Endothelial cell of umbilical vein (primary cell): ENCODE data around the gene TNIK. TPM values are rescaled to one million over a fixed set of nuclear protein-coding genes. Genes with fewer than 3 reads are reported as not detected.

Source experiments
- BruUV-seq: library from RNA; stranded (reverse); fragments of 400-500 nt; replicated peaks from 2 replicates; lab custom pipeline; 2021; lab: Mats Ljungman, UMichigan
- CTCF ChIA-PET: fragments of 300-600, 350-600 bp; sonication (Branson Sonifier 250); formaldehyde crosslinking; loops from one replicate; lab custom pipeline; 2021; ENCODE audit warnings: antibody characterized with exemption, inconsistent platforms; lab: Charles Lee
- POLR2A ChIA-PET: fragments of 300-600, 350-600 bp; sonication (Branson Sonifier 250); formaldehyde crosslinking; loops from one replicate; lab custom pipeline; 2021; ENCODE audit warnings: antibody characterized with exemption, inconsistent platforms; lab: Charles Lee
- DNase-seq: peaks from one replicate; pipeline ENCODE4 v3.0.0-alpha.2; 2011; ENCODE audit warnings: low read depth, low spot score
- FAIRE-seq: peaks from 2 replicates; lab custom pipeline; 2011; peaks lifted over from hg19 to GRCh38; lab: Jason Lieb, UNC
- H2AFZ ChIP-seq: 2 replicates; pipeline ENCODE4 v1.6.0; 2012; ENCODE audit warnings: low read depth, low read length, control low read depth, inconsistent platforms
- H3K27ac ChIP-seq: 2 replicates; pipeline ENCODE4 v1.5.1; 2011; ENCODE audit warnings: low read depth, mild to moderate bottlenecking, control low read depth, low read length, moderate library complexity; ENCODE audit not compliant: insufficient read depth
- H3K27me3 ChIP-seq, 2 experiments: 2 replicates each; pipeline versions ENCODE4 v1.6.0 to v1.6.1; 2011; ENCODE audit warnings: low read length in 2 of 2, mixed read lengths in 1 of 2; ENCODE audit not compliant: control insufficient read depth in 2 of 2, insufficient read depth in 2 of 2
- H3K36me3 ChIP-seq, 2 experiments: 2 replicates in 1 of 2; 3 replicates in 1 of 2; pipeline ENCODE4 v1.5.1; 2011; ENCODE audit warnings: low read length in 2 of 2, mild to moderate bottlenecking in 1 of 2, moderate library complexity in 1 of 2; ENCODE audit not compliant: control insufficient read depth in 2 of 2, insufficient read depth in 2 of 2; ENCODE audit errors: extremely low read depth in 1 of 2
- H3K4me1 ChIP-seq: 3 replicates; pipeline ENCODE4 v1.5.1; 2011; ENCODE audit warnings: mild to moderate bottlenecking, low read length; ENCODE audit not compliant: control insufficient read depth, insufficient read depth; ENCODE audit errors: extremely low read depth
- H3K4me2 ChIP-seq: 2 replicates; pipeline ENCODE4 v1.6.1; 2011; ENCODE audit warnings: low read length, control low read depth, mixed read lengths; ENCODE audit not compliant: insufficient read depth
- H3K4me3 ChIP-seq, 3 experiments: fragments of 200-600 bp in 1 of 3; sonication (generic), shearing (Covaris generic) in 1 of 3; replicated peaks in 1 of 3; 2 replicates each; pipeline ENCODE4 v1.5.1; 2011 to 2016; ENCODE audit warnings: control low read depth in 3 of 3, low read length in 3 of 3, mild to moderate bottlenecking in 2 of 3, inconsistent platforms in 1 of 3, low read depth in 1 of 3, moderate library complexity in 1 of 3; ENCODE audit not compliant: insufficient read depth in 1 of 3
- H3K79me2 ChIP-seq: 2 replicates; pipeline ENCODE4 v1.6.0; 2012; ENCODE audit warnings: low read length, inconsistent platforms; ENCODE audit not compliant: control insufficient read depth, insufficient read depth
- H3K9ac ChIP-seq: replicated peaks from 2 replicates; pipeline ENCODE3; 2011; ENCODE audit warnings: low read length, control low read depth; ENCODE audit not compliant: insufficient read depth; ENCODE audit errors: extremely low read depth
- H3K9me1 ChIP-seq: replicated peaks from 3 replicates; pipeline ENCODE4 v1.6.0; 2011; ENCODE audit warnings: mild to moderate bottlenecking, low read length; ENCODE audit not compliant: control insufficient read depth, insufficient read depth; ENCODE audit errors: extremely low read depth
- H3K9me3 ChIP-seq: replicated peaks from 2 replicates; pipeline ENCODE4 v1.5.1; 2012; ENCODE audit warnings: low read length, inconsistent platforms; ENCODE audit not compliant: control insufficient read depth, insufficient read depth
- H4K20me1 ChIP-seq: replicated peaks from 2 replicates; pipeline ENCODE3; 2011; ENCODE audit warnings: mild to moderate bottlenecking, low read length; ENCODE audit not compliant: control insufficient read depth, insufficient read depth; ENCODE audit errors: extremely low read depth
- CTCF ChIP-seq, 2 donors: IDR thresholded peaks; 1 replicate in 1 of 2; 2 replicates in 1 of 2; pipeline ENCODE4 v1.5.1; 2011; ENCODE audit warnings: low read length in 2 of 2, mild to moderate bottlenecking in 2 of 2, moderate library complexity in 2 of 2, control low read depth in 1 of 2, inconsistent platforms in 1 of 2, low read depth in 1 of 2; ENCODE audit not compliant: insufficient read depth in 1 of 2; ENCODE audit errors: extremely low read depth in 1 of 2
- EZH2 ChIP-seq: IDR thresholded peaks from 2 replicates; pipeline ENCODE4 v1.6.1; 2012; ENCODE audit warnings: borderline replicate concordance, low read depth, mild to moderate bottlenecking, moderate library complexity, low read length, inconsistent platforms; ENCODE audit not compliant: severe bottlenecking
- FOS ChIP-seq: IDR thresholded peaks from 2 replicates; pipeline ENCODE4 v1.6.1; 2011; ENCODE audit warnings: mild to moderate bottlenecking, low read length, moderate library complexity, borderline replicate concordance; ENCODE audit not compliant: insufficient read depth
- GATA2 ChIP-seq: IDR thresholded peaks from 2 replicates; pipeline ENCODE4 v1.7.0; 2011; ENCODE audit warnings: low read depth, mild to moderate bottlenecking, moderate library complexity, mixed read lengths, low read length; ENCODE audit not compliant: insufficient read length, insufficient read depth
- JUN ChIP-seq: IDR thresholded peaks from 2 replicates; pipeline ENCODE4 v1.6.1; 2011; ENCODE audit warnings: borderline replicate concordance, low read depth; ENCODE audit not compliant: insufficient read length, insufficient read depth
- MAX ChIP-seq: IDR thresholded peaks from 2 replicates; pipeline ENCODE4 v1.6.1; 2011; ENCODE audit not compliant: insufficient read depth, insufficient read length
- MYC ChIP-seq: IDR thresholded peaks from one replicate; pipeline ENCODE4 v1.6.1; 2011; ENCODE audit warnings: mild to moderate bottlenecking, low read depth, low read length
- POLR2A ChIP-seq: IDR thresholded peaks from 2 replicates; pipeline ENCODE4 v1.6.1; 2012; ENCODE audit warnings: low read depth, mild to moderate bottlenecking, control low read depth, low read length
- POLR2AphosphoS5 ChIP-seq: IDR thresholded peaks from 2 replicates; pipeline ENCODE4 v1.6.1; 2012; ENCODE audit warnings: low read depth, mild to moderate bottlenecking, control low read depth, low read length, moderate library complexity; ENCODE audit not compliant: insufficient read depth
- dilution Hi-C: fragments of 300-500 bp; cut with MboI; formaldehyde crosslinking; loops from one replicate; pipeline ENCODE4 v1.15.0; 2019; ENCODE audit warnings: low sequenced_read_pairs; ENCODE audit not compliant: extremely low pct_ligation_motif_present
- intact Hi-C: fragments of 100-400 bp; cut with micrococcal nuclease; formaldehyde crosslinking; loops from one replicate; pipeline ENCODE4 v1.10.0; 2022
- polyA plus RNA-seq, 4 experiments: library from polyadenylated mRNA; depleted of rRNA in 3 of 4; stranded (reverse) in 3 of 4; unstranded in 1 of 4; fragments of >200 nt; gene quantifications; 2 replicates each; pipeline versions ENCODE4 v1.2.1 to v1.2.3, GENCODE V29; 2011 to 2012; ENCODE audit warnings: missing spikeins in 1 of 4
- total RNA-seq: library from RNA; stranded (reverse); gene quantifications from 2 replicates; pipeline ENCODE4 v1.2.3, GENCODE V29; 2021

Gene TNIK
- total and polyA plus RNA-seq, 2 donors (not counting 3 experiments of a cell fraction or from before 2014, with no cell fraction given) = 10.9 to 39.7 TPM

- no TSS peak for BruUV-seq
- H3K4me3 ChIP-seq = no peak overlapping the region
- ChIA-PET POLR2A (no interaction called here), CTCF (interaction anchor here (0.6 to 0.9 kb wide), 2 partner anchors 25 to 230 kb away, joined by 3 to 5 read pairs; no protein-coding TSS in a partner anchor)
- H3K27me3 ChIP-seq = no peaks in the 10 kb centered on the region
- dilution Hi-C loops (no loop called here), intact Hi-C loops (no loop called here)
- H3K9ac ChIP-seq = no peak overlapping the region
- no peak overlapping the region for H3K27ac ChIP-seq
- H3K4me1 ChIP-seq = peaks cover 14% of the 10 kb centered on the region
- H3K79me2 ChIP-seq = peaks cover 24% of the 10 kb centered on the region
- no peaks in the 10 kb centered on the region for H3K36me3 ChIP-seq
- no peaks in the 10 kb centered on the region for H4K20me1 ChIP-seq
- FAIRE-seq (no peak), DNase-seq (no peak)
- no peak overlapping the region for H3K4me2 ChIP-seq
- H3K9me3 ChIP-seq = no peaks in the 10 kb centered on the region
- TF ChIP-seq FOS (no peak), CTCF (IDR thresholded peaks at IDR 0.05; ENCODE audit: extremely low read depth in 1 of 2, insufficient read depth in 1 of 2, low read depth in 1 of 2, low read length in 2 of 2) (no peak), EZH2 (no peak), GATA2 (no peak), MAX (no peak), JUN (no peak), POLR2AphosphoS5 (no peak), POLR2A (no peak), MYC (no peak)
- H2AFZ ChIP-seq = no peak overlapping the region
- no peaks in the 10 kb centered on the region for H3K9me1 ChIP-seq
Measured at GRCh38 chr3:171412473-171412872, 47.7 kb downstream of the TNIK start.
